ENCODE data around the gene G6PD.
"Not testable (repeated sequence)": the region's sequence is repeated elsewhere in the genome, so short reads cannot be mapped to it uniquely, and the experiment has no call there.

Gene G6PD

GRCh38 chrX:154546354-154547244, at the start of gene G6PD:
Gene G6PD (minus strand): TSS chrX:154546846. CDS start chrX:154546155, 691 bp downstream.
- DNase-seq = peak in 4 of 14 donors; percentile 76 to 90 (median 81)

GRCh38 chrX:154595559-154596249, 49.1 kb upstream of the G6PD start:
- DNase-seq = no peak

GRCh38 chrX:154594491-154594890, 47.8 kb upstream of the G6PD start:
- DNase-seq = no peak

- DNase-seq = no peak
These were observed 46.6 kb upstream of the G6PD start for GRCh38 chrX:154593201-154593600.

GRCh38 chrX:154592505-154592904, 45.9 kb upstream of the G6PD start:
- DNase-seq = no peak

GRCh38 chrX:154590415-154590814, 43.8 kb upstream of the G6PD start:
- DNase-seq = not testable (repeated sequence)

GRCh38 chrX:154584585-154585183, 38.0 kb upstream of the G6PD start, which contains the start of gene CTAG1A:
Gene CTAG1A (plus strand): TSS chrX:154585133. CDS start chrX:154585207, 74 bp downstream.
- not testable (repeated sequence) for DNase-seq

- not testable (repeated sequence) for DNase-seq
These were observed 36.3 kb upstream of the G6PD start for GRCh38 chrX:154582994-154583393.

- not testable (repeated sequence) for DNase-seq
These were observed 28.4 kb upstream of the G6PD start for GRCh38 chrX:154575076-154575475.

GRCh38 chrX:154573061-154573460, 26.4 kb upstream of the G6PD start:
- not testable (repeated sequence) for DNase-seq

GRCh38 chrX:154570361-154570760, 23.7 kb upstream of the G6PD start:
- not testable (repeated sequence) for DNase-seq

GRCh38 chrX:154562295-154562694, 15.6 kb upstream of the G6PD start:
- DNase-seq = not testable (repeated sequence)

GRCh38 chrX:154560326-154560725, 13.7 kb upstream of the G6PD start:
- not testable (repeated sequence) for DNase-seq

- not testable (repeated sequence) for DNase-seq
These were observed 12.2 kb upstream of the G6PD start for GRCh38 chrX:154558896-154559295.

GRCh38 chrX:154558060-154558690, 11.5 kb upstream of the G6PD start:
- DNase-seq = not testable (repeated sequence)

GRCh38 chrX:154552112-154552806, 5.6 kb upstream of the G6PD start:
- DNase-seq = not testable (repeated sequence)

GRCh38 chrX:154549766-154550165, 3.1 kb upstream of the G6PD start:
- DNase-seq = no peak

GRCh38 chrX:154548028-154548316, 1.3 kb upstream of the G6PD start:
- DNase-seq = no peak

GRCh38 chrX:154547245-154548027, 790 bp upstream of the G6PD start, which contains the start of gene IKBKG:
Gene IKBKG (plus strand): TSS chrX:154547620. CDS start chrX:154552003, 4,383 bp downstream.
- DNase-seq = peak in 13 of 14 donors; percentile 56 to 91 (median 84)

- DNase-seq = no peak
These were observed 872 bp downstream of the G6PD start for GRCh38 chrX:154545673-154546274.
